Neuronal stem cell (in vitro differentiated cells): Measurements from ENCODE around the gene FAM25A. TPM values are rescaled to one million over a fixed set of nuclear protein-coding genes. Genes with fewer than 3 reads are reported as not detected.

Experiments
- DNase-seq: peaks from one replicate; pipeline ENCODE4 v3.0.0-alpha.2; 2013; ENCODE audit warnings: low spot score
- H2AFZ ChIP-seq: one replicate; pipeline ENCODE4 v1.6.1; 2013; ENCODE audit warnings: mild to moderate bottlenecking, low read length, inconsistent platforms
- H2AK5ac ChIP-seq: 2 replicates; pipeline ENCODE4 v1.6.1; 2013; ENCODE audit warnings: low read depth, mild to moderate bottlenecking, inconsistent platforms, low read length, moderate library complexity, mixed read lengths
- H2BK120ac ChIP-seq: 2 replicates; pipeline ENCODE4 v1.6.1; 2013; ENCODE audit warnings: low read depth, mild to moderate bottlenecking, inconsistent platforms, low read length, moderate library complexity, mixed read lengths
- H2BK12ac ChIP-seq: one replicate; pipeline ENCODE4 v1.6.1; 2013; ENCODE audit warnings: low read length, inconsistent platforms
- H2BK15ac ChIP-seq: 2 replicates; pipeline ENCODE4 v1.6.1; 2013; ENCODE audit warnings: mild to moderate bottlenecking, low read length, inconsistent platforms, mixed read lengths
- H2BK5ac ChIP-seq: one replicate; pipeline ENCODE4 v1.6.1; 2013; ENCODE audit warnings: inconsistent platforms, mild to moderate bottlenecking, low read length, moderate library complexity
- H3K14ac ChIP-seq: one replicate; pipeline ENCODE4 v1.6.1; 2013; ENCODE audit warnings: low read length, inconsistent platforms
- H3K18ac ChIP-seq: 2 replicates; pipeline ENCODE4 v1.6.1; 2013; ENCODE audit warnings: low read length, inconsistent platforms
- H3K23ac ChIP-seq: 2 replicates; pipeline ENCODE4 v1.6.1; 2013; ENCODE audit warnings: low read depth, mild to moderate bottlenecking, mixed read lengths, low read length, inconsistent platforms; ENCODE audit not compliant: poor library complexity
- H3K27ac ChIP-seq: replicated peaks from 3 replicates; pipeline ENCODE4 v1.5.1; 2013; ENCODE audit warnings: low read length, inconsistent platforms
- H3K27me3 ChIP-seq, 3 experiments: 2 replicates each; pipeline ENCODE4 v1.6.1; 2013; ENCODE audit warnings: low read length in 3 of 3, mild to moderate bottlenecking in 2 of 3, inconsistent platforms in 1 of 3, low read depth in 1 of 3, mixed read lengths in 1 of 3, moderate library complexity in 1 of 3; ENCODE audit not compliant: control insufficient read depth in 3 of 3, insufficient read depth in 3 of 3
- H3K36me3 ChIP-seq, 2 donors: replicated peaks in 1 of 2; 2 replicates each; pipeline ENCODE4 v1.6.1; 2013; ENCODE audit warnings: low read length in 2 of 2; ENCODE audit not compliant: control insufficient read depth in 2 of 2, insufficient read depth in 2 of 2
- H3K4ac ChIP-seq: 2 replicates; pipeline ENCODE4 v1.6.1; 2013; ENCODE audit warnings: inconsistent platforms, mild to moderate bottlenecking, low read length, moderate library complexity
- H3K4me1 ChIP-seq, 2 donors: 1 replicate in 1 of 2; 2 replicates in 1 of 2; pipeline ENCODE4 v1.6.1; 2013; ENCODE audit warnings: low read length in 2 of 2, low read depth in 1 of 2; ENCODE audit not compliant: control insufficient read depth in 2 of 2, insufficient read depth in 1 of 2
- H3K4me2 ChIP-seq: one replicate; pipeline ENCODE4 v1.6.1; 2013; ENCODE audit warnings: mild to moderate bottlenecking, low read length, inconsistent platforms; ENCODE audit not compliant: insufficient read depth, poor library complexity, severe bottlenecking
- H3K4me3 ChIP-seq, 2 donors: 2 replicates each; pipeline ENCODE4 v1.5.1; 2013; ENCODE audit warnings: low read length in 2 of 2, mild to moderate bottlenecking in 2 of 2, inconsistent platforms in 1 of 2, moderate library complexity in 1 of 2
- H3K79me1 ChIP-seq: one replicate; pipeline ENCODE4 v1.6.1; 2013; ENCODE audit warnings: low read depth, mild to moderate bottlenecking, inconsistent platforms, low read length, moderate library complexity
- H3K9ac ChIP-seq: one replicate; pipeline ENCODE4 v1.6.1; 2013; ENCODE audit warnings: mild to moderate bottlenecking, low read depth, low read length, inconsistent platforms; ENCODE audit not compliant: poor library complexity
- H3K9me3 ChIP-seq, 2 donors: replicated peaks in 1 of 2; 2 replicates each; pipeline versions ENCODE3 to v1.6.1; 2013; ENCODE audit warnings: low read length in 2 of 2, mild to moderate bottlenecking in 2 of 2, inconsistent platforms in 1 of 2, low read depth in 1 of 2, mixed read lengths in 1 of 2, moderate library complexity in 1 of 2; ENCODE audit not compliant: control insufficient read depth in 2 of 2, insufficient read depth in 1 of 2
- H4K8ac ChIP-seq: one replicate; pipeline ENCODE4 v1.6.1; 2013; ENCODE audit warnings: low read depth, mild to moderate bottlenecking, inconsistent platforms, low read length, moderate library complexity
- H4K91ac ChIP-seq: one replicate; pipeline ENCODE4 v1.6.1; 2013; ENCODE audit warnings: low read length, low read depth, mild to moderate bottlenecking, inconsistent platforms; ENCODE audit not compliant: poor library complexity
- whole genome bisulfite sequencing, 2 donors: extraction: QIAGEN DNeasy Blood & Tissue Kit; methylation state at CpG; one replicate each; pipeline ENCODE4 v1.1.7; 2013; ENCODE audit warnings: missing lambda C conversion rate in 2 of 2, mixed read lengths in 1 of 2; ENCODE audit not compliant: insufficient read length in 2 of 2, insufficient replicate concordance in 1 of 2; ENCODE audit errors: extremely low coverage in 2 of 2; 5-methylcytosine and 5-hydroxymethylcytosine counted together
- small RNA-seq: library from polyadenylated mRNA; stranded (forward); fragments of <200 nt; extraction: miRNeasy Mini kit (QIAGEN cat#:217004); gene quantifications from one replicate; pipeline ENCODE3, GENCODE V24; 2013; ENCODE audit not compliant: insufficient read depth

FAM25A gene

GRCh38 chr10:87066865-87067264 lies 46.8 kb downstream of the FAM25A start:
- Histone ChIP-seq H2BK15ac (no peak overlapping the region), H3K4me2 (no peak overlapping the region), H3K27ac (no peak overlapping the region), H3K18ac (no peak overlapping the region), H3K4me1 (no peaks in the 10 kb centered on the region), H2BK120ac (no peak overlapping the region), H3K14ac (no peak overlapping the region), H3K23ac (no peak overlapping the region), H2AFZ (no peak overlapping the region), H2BK12ac (no peak overlapping the region), H3K27me3 (no peaks in the 10 kb centered on the region), H3K36me3 (peaks cover 17 to 92% of the 10 kb centered on the region in 2 donors), H4K91ac (no peak overlapping the region), H3K9me3 (no peaks in the 10 kb centered on the region), H3K9ac (no peak overlapping the region), H2AK5ac (no peak overlapping the region), H3K4ac (no peak overlapping the region), H3K79me1 (no peaks in the 10 kb centered on the region), H3K4me3 (no peak overlapping the region), H4K8ac (no peak overlapping the region), H2BK5ac (no peak overlapping the region)
- DNase-seq = no peak
- no CpG with 5 or more reads among the region's 1 CpG for WGBS, 2 donors

- H3K36me3 ChIP-seq = peaks cover 18 to 93% of the 10 kb centered on the region in 2 donors
- no peak overlapping the region for H3K4me3 ChIP-seq
- H3K23ac ChIP-seq = no peak overlapping the region
- no CpG with 5 or more reads among the region's 1 CpG for WGBS, 2 donors
- no peak overlapping the region for H4K91ac ChIP-seq
- H3K18ac ChIP-seq = no peak overlapping the region
- no peak overlapping the region for H4K8ac ChIP-seq
- H3K9ac ChIP-seq = no peak overlapping the region
- no peak overlapping the region for H2BK5ac ChIP-seq
- no peaks in the 10 kb centered on the region for H3K27me3 ChIP-seq
- no peak overlapping the region for H2BK12ac ChIP-seq
- DNase-seq = no peak
- no peak overlapping the region for H3K27ac ChIP-seq
- no peak overlapping the region for H3K4me2 ChIP-seq
- H2BK15ac ChIP-seq = no peak overlapping the region
- no peaks in the 10 kb centered on the region for H3K9me3 ChIP-seq
- H2BK120ac ChIP-seq = no peak overlapping the region
- H3K79me1 ChIP-seq = no peaks in the 10 kb centered on the region
- H3K14ac ChIP-seq = no peak overlapping the region
- H2AK5ac ChIP-seq = no peak overlapping the region
- no peak overlapping the region for H2AFZ ChIP-seq
- H3K4me1 ChIP-seq = no peaks in the 10 kb centered on the region
- H3K4ac ChIP-seq = no peak overlapping the region
These were observed 48.2 kb downstream of the FAM25A start for GRCh38 chr10:87068281-87068680.

- Histone ChIP-seq H3K27me3 (no peaks in the 10 kb centered on the region), H2BK5ac (no peak overlapping the region), H2BK15ac (no peak overlapping the region), H3K4me3 (no peak overlapping the region), H3K27ac (no peak overlapping the region), H3K4ac (no peak overlapping the region), H3K9me3 (no peaks in the 10 kb centered on the region), H3K4me2 (no peak overlapping the region), H3K79me1 (no peaks in the 10 kb centered on the region), H3K9ac (no peak overlapping the region), H3K18ac (no peak overlapping the region), H3K23ac (no peak overlapping the region), H3K14ac (no peak overlapping the region), H4K8ac (no peak overlapping the region), H2AK5ac (no peak overlapping the region), H3K4me1 (no peaks in the 10 kb centered on the region), H2BK12ac (no peak overlapping the region), H2BK120ac (no peak overlapping the region), H4K91ac (no peak overlapping the region), H2AFZ (no peak overlapping the region), H3K36me3 (peaks cover 8 to 86% of the 10 kb centered on the region in 2 donors)
- DNase-seq = no peak
- no CpG with 5 or more reads among the region's 2 CpGs for WGBS, 2 donors
These were observed 52.4 kb downstream of the FAM25A start for GRCh38 chr10:87072449-87072848.

Small RNAs within 50 kb of the gene (small RNA-seq; reads per million reads assigned to genes)
- gene AL136982.5 = not detected
- gene BMS1P3 = not detected
- not detected for gene FAM25A
- not detected for gene RNU6-529P
